Hepatocyte (in vitro differentiated cells): ENCODE results near the gene CPVL.

Experiments used
- EZH2 ChIP-seq: fragments of 200-600 bp; sonication (generic); IDR thresholded peaks from 2 replicates; pipeline ENCODE4 v1.6.1; 2016; ENCODE audit warnings: antibody characterized with exemption, mild to moderate bottlenecking, borderline replicate concordance
- EZH2phosphoT487 ChIP-seq: fragments of 200-600 bp; sonication (generic); IDR thresholded peaks from one replicate; pipeline ENCODE4 v1.6.1; 2018; ENCODE audit warnings: antibody characterized with exemption, mild to moderate bottlenecking, low read depth, moderate library complexity; ENCODE audit not compliant: unreplicated experiment, severe bottlenecking
- TF ChIP-seq, protein P1 (sequence below): fragments of 200-600 bp; sonication (generic); IDR thresholded peaks from 2 replicates; pipeline ENCODE4 v1.5.1; 2016; ENCODE audit warnings: antibody characterized with exemption, mild to moderate bottlenecking; ENCODE audit not compliant: poor library complexity

DNA sequence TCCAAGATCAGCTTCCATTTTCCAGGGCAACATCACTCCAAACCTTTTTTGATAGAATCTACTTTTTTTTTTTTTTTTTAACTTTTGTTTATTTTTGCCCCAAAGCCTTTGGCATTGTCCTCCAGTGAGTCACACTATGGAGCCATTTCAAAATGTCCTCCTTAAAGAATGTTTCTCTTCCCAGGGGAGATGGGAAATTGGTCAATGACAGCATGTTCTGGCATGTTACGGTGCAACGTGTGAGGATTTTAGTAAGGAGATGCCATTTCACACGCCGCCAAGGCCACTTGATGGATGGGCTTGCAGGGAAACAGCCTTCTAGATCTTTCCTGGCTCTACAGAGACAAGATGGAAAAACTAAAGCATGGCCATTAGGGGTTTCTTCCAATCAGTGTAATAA is 157.5 kb downstream of the CPVL start:
- TF ChIP-seq, protein P1, sequence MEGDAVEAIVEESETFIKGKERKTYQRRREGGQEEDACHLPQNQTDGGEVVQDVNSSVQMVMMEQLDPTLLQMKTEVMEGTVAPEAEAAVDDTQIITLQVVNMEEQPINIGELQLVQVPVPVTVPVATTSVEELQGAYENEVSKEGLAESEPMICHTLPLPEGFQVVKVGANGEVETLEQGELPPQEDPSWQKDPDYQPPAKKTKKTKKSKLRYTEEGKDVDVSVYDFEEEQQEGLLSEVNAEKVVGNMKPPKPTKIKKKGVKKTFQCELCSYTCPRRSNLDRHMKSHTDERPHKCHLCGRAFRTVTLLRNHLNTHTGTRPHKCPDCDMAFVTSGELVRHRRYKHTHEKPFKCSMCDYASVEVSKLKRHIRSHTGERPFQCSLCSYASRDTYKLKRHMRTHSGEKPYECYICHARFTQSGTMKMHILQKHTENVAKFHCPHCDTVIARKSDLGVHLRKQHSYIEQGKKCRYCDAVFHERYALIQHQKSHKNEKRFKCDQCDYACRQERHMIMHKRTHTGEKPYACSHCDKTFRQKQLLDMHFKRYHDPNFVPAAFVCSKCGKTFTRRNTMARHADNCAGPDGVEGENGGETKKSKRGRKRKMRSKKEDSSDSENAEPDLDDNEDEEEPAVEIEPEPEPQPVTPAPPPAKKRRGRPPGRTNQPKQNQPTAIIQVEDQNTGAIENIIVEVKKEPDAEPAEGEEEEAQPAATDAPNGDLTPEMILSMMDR = no peak
- TF ChIP-seq EZH2 (no peak), EZH2phosphoT487 (no peak)
